Hematopoietic multipotent progenitor cell treated with erythropoietin and hydrocortisone succinate and interleukin-3 and kit ligand, for 4 days (in vitro differentiated cells): ENCODE data around the gene IQCH.
A peak's percentile ranks its signal among the peaks of the same experiment; 100 is the strongest.

Source experiments
- DNase-seq: peaks from one replicate; pipeline ENCODE4 v3.0.0-alpha.2; 2015

IQCH gene

GRCh38 chr15:67303490-67304363 lies 49.1 kb downstream of the IQCH start:
- DNase-seq: peak; percentile 58

GRCh38 chr15:67304778-67305177 lies 50.2 kb downstream of the IQCH start:
- no peak for DNase-seq

GRCh38 chr15:67305506-67305905 lies 50.9 kb downstream of the IQCH start:
- no peak for DNase-seq

GRCh38 chr15:67307156-67307555 lies 52.6 kb downstream of the IQCH start:
- DNase-seq: no peak

GRCh38 chr15:67307889-67308597 lies 53.5 kb downstream of the IQCH start:
- no peak for DNase-seq

- no peak for DNase-seq
These were observed 57.1 kb downstream of the IQCH start for GRCh38 chr15:67311731-67312130.

- no peak for DNase-seq
These were observed 65.4 kb downstream of the IQCH start for GRCh38 chr15:67319961-67320360.

GRCh38 chr15:67321352-67321751 lies 66.8 kb downstream of the IQCH start:
- DNase-seq: no peak

- no peak for DNase-seq
These were observed 67.9 kb downstream of the IQCH start for GRCh38 chr15:67322481-67322880.

GRCh38 chr15:67327312-67327711 lies 72.7 kb downstream of the IQCH start:
- no peak for DNase-seq

- no peak for DNase-seq
These were observed 73.2 kb downstream of the IQCH start for GRCh38 chr15:67327737-67328136.

GRCh38 chr15:67329984-67330733 lies 75.6 kb downstream of the IQCH start:
- peak; percentile 6 for DNase-seq

- DNase-seq: no peak
These were observed 77.1 kb downstream of the IQCH start for GRCh38 chr15:67331676-67332075.

- no peak for DNase-seq
These were observed 80.4 kb downstream of the IQCH start for GRCh38 chr15:67335026-67335425.

- DNase-seq: no peak
These were observed 81.1 kb downstream of the IQCH start for GRCh38 chr15:67335534-67336222.

GRCh38 chr15:67340630-67341029 lies 86.0 kb downstream of the IQCH start:
- peak; percentile 7 for DNase-seq

- DNase-seq: no peak
These were observed 87.0 kb downstream of the IQCH start for GRCh38 chr15:67341539-67341938.

GRCh38 chr15:67343206-67343605 lies 88.6 kb downstream of the IQCH start:
- DNase-seq: no peak

GRCh38 chr15:67349634-67350033 lies 95.0 kb downstream of the IQCH start:
- no peak for DNase-seq

- DNase-seq: no peak
These were observed 95.5 kb downstream of the IQCH start for GRCh38 chr15:67350042-67350441.

- DNase-seq: no peak
These were observed 103.8 kb downstream of the IQCH start for GRCh38 chr15:67358391-67358790.

- no peak for DNase-seq
These were observed 104.2 kb downstream of the IQCH start for GRCh38 chr15:67358812-67359211.
